Inferior parietal cortex (tissue), 1 donor: ENCODE measurements around the gene SECTM1.
"Not testable (repeated sequence)": the region's sequence is repeated elsewhere in the genome, so short reads cannot be mapped to it uniquely, and the experiment has no call there.

Experiments used
- DNase-seq: peaks from one replicate; pipeline ENCODE4 v3.0.0-alpha.2; 2016; ENCODE audit errors: extremely low spot score

Gene SECTM1

GRCh38 chr17:82369211-82369610 lies 35.6 kb upstream of the SECTM1 start:
- no peak for DNase-seq

- peak; percentile 41 for DNase-seq
Observed at GRCh38 chr17:82367724-82368524, 34.4 kb upstream of the SECTM1 start.

- DNase-seq: no peak
Observed at GRCh38 chr17:82366749-82367148, 33.2 kb upstream of the SECTM1 start.

GRCh38 chr17:82365606-82366295 lies 32.2 kb upstream of the SECTM1 start:
- no peak for DNase-seq

- no peak for DNase-seq
Observed at GRCh38 chr17:82361885-82362633, 28.5 kb upstream of the SECTM1 start.

- DNase-seq: not testable (repeated sequence)
Observed at GRCh38 chr17:82359451-82360074, 26.0 kb upstream of the SECTM1 start.

- no peak for DNase-seq
Observed at GRCh38 chr17:82358465-82359350, 25.1 kb upstream of the SECTM1 start, which contains the start of gene TEX19. Gene TEX19 (plus strand): TSS chr17:82359247. CDS start chr17:82362151, 2,904 bp downstream.

- DNase-seq: no peak
Observed at GRCh38 chr17:82357394-82357793, 23.8 kb upstream of the SECTM1 start.

GRCh38 chr17:82356845-82357355 lies 23.3 kb upstream of the SECTM1 start:
- no peak for DNase-seq

GRCh38 chr17:82355770-82356427 lies 22.3 kb upstream of the SECTM1 start:
- no peak for DNase-seq

GRCh38 chr17:82354804-82355308 lies 21.3 kb upstream of the SECTM1 start:
- DNase-seq: no peak

GRCh38 chr17:82353484-82353883 lies 19.9 kb upstream of the SECTM1 start:
- DNase-seq: no peak

- peak; percentile 90 for DNase-seq
Observed at GRCh38 chr17:82351713-82352488, 18.3 kb upstream of the SECTM1 start.

- DNase-seq: no peak
Observed at GRCh38 chr17:82351254-82351712, 17.7 kb upstream of the SECTM1 start.

GRCh38 chr17:82350182-82351030 lies 16.8 kb upstream of the SECTM1 start:
- no peak for DNase-seq

GRCh38 chr17:82349287-82349701 lies 15.7 kb upstream of the SECTM1 start:
- DNase-seq: no peak

GRCh38 chr17:82348866-82349265 lies 15.3 kb upstream of the SECTM1 start:
- DNase-seq: no peak

GRCh38 chr17:82348434-82348833 lies 14.9 kb upstream of the SECTM1 start:
- DNase-seq: no peak
